Measurements from ENCODE around the gene GNB1.

Gene GNB1

DNA sequence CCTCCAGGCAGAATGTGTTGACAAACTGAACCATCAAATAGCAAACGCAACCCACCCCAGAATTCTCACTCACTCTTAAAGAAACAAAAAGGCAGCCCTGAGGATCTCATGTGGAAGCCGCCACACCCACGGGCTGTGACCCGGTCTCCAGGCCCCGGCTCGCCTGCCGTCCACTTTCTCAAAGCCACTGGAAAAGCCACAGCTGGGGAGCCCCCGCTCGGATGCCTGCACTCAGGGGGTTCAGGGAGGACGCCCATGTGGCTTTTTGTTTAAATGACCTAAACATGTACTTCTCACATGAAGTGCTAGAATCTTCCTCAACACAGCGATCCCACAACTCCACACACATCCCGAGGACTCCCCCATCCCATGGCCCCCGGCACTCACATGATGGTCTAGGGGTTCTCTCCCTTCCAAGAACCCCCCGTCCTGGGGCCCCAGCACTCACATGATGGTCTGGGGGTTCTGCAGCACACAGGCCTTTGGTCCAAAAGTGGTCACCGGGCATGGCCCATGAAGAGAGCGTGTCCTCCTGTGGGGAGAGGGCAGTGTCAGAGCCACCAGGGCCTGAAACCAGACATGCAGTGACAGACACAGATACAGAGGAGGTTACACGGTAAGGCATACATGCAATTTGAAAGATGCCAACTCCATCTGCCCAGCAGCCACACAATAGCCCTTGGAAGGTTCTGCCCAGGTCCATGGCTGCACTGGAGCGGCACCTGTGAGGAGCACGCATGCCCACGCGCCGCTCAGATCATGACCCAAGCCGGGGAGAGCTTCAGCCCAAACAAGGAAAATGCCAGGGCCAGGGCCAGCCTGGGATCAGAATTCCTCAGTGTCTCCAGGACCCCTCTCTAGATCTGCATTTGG lies 129.1 kb downstream of the GNB1 start:
- ChIA-PET POLR2A (no interaction called here), CTCF (no interaction called here)
- DNase-seq (ENCODE audit: extremely low spot score), result no peak
- TF ChIP-seq ARNT (IDR thresholded peaks at IDR 0.05), result no peak
- no peak for TF ChIP-seq FOXA1 (IDR thresholded peaks at IDR 0.05)
- no peak for TF ChIP-seq SP1 (IDR thresholded peaks at IDR 0.05)
- TF ChIP-seq TARDBP (IDR thresholded peaks at IDR 0.05), result no peak
- no peak for TF ChIP-seq SUZ12 (IDR thresholded peaks at IDR 0.05)
- TF ChIP-seq L3MBTL2 (conservative IDR thresholded peaks at IDR 0.05), result no peak
- TF ChIP-seq ELF4 (IDR thresholded peaks at IDR 0.05), result no peak
- TF ChIP-seq HDGF (IDR thresholded peaks at IDR 0.05; ENCODE audit: borderline replicate concordance), result no peak
- no peak for TF ChIP-seq NFRKB (IDR thresholded peaks at IDR 0.05)

DNA sequence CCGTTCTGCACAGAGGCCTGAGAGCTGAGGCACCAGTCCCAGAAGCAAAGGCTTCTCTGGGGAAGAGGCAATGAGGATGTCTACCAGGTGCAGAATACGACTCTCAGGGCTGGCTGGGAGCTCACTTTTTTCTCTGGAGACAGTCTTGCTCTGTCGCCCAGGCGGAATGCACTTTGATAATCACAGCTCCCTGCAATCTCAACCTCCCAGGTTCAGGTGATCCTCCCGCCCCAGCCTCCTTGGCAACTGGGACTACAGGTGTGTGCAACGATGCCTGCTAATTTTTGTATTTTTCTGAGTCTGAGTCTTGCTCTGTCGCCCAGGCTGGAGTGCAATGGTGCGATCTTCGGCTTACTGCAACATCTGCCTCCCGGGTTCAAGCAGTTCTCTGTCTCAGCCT lies 130.2 kb downstream of the GNB1 start:
- TF ChIP-seq FOXA1 (IDR thresholded peaks at IDR 0.05) (no peak), ELF4 (IDR thresholded peaks at IDR 0.05) (no peak)
- POLR2A ChIA-PET, result no interaction called here
- CTCF ChIA-PET, result no interaction called here

GRCh38 chr1:1760345-1760650 lies 130.6 kb downstream of the GNB1 start:
- TF ChIP-seq ARNT (IDR thresholded peaks at IDR 0.05) (no peak), FOXM1 (IDR thresholded peaks at IDR 0.05; ENCODE audit: borderline replicate concordance) (no peak), HDGF (IDR thresholded peaks at IDR 0.05; ENCODE audit: borderline replicate concordance) (no peak), CTBP1 (IDR thresholded peaks at IDR 0.05; ENCODE audit: borderline replicate concordance) (no peak), PKNOX1 (IDR thresholded peaks at IDR 0.05) (no peak), SP1 (IDR thresholded peaks at IDR 0.05) (no peak), SUZ12 (IDR thresholded peaks at IDR 0.05) (no peak), LEF1 (IDR thresholded peaks at IDR 0.05; ENCODE audit: borderline replicate concordance) (no peak), TARDBP (IDR thresholded peaks at IDR 0.05) (no peak), L3MBTL2 (conservative IDR thresholded peaks at IDR 0.05) (no peak), ZNF384 (IDR thresholded peaks at IDR 0.05) (no peak)
- DNase-seq (ENCODE audit: extremely low spot score), result no peak
- ChIA-PET CTCF (no interaction called here), POLR2A (no interaction called here)

More for the DNA sequence above, 130.2 kb downstream of the GNB1 start:
- DNase-seq (ENCODE audit: extremely low spot score), result no peak

GRCh38 chr1:1759456-1760344 lies 131.2 kb downstream of the GNB1 start:
- no peak for DNase-seq (ENCODE audit: extremely low spot score)
- ChIA-PET CTCF (no interaction called here), POLR2A (no interaction called here)
- no peak for TF ChIP-seq L3MBTL2 (conservative IDR thresholded peaks at IDR 0.05)
- no peak for TF ChIP-seq SUZ12 (IDR thresholded peaks at IDR 0.05)
- TF ChIP-seq CTBP1 (IDR thresholded peaks at IDR 0.05; ENCODE audit: borderline replicate concordance), result no peak
- TF ChIP-seq FOXM1 (IDR thresholded peaks at IDR 0.05; ENCODE audit: borderline replicate concordance), result no peak
- TF ChIP-seq ZNF384 (IDR thresholded peaks at IDR 0.05), result no peak
- TF ChIP-seq FOXA1 (IDR thresholded peaks at IDR 0.05), result no peak
- TF ChIP-seq PKNOX1 (IDR thresholded peaks at IDR 0.05), result no peak
- TF ChIP-seq TARDBP (IDR thresholded peaks at IDR 0.05), result no peak
- TF ChIP-seq SP1 (IDR thresholded peaks at IDR 0.05), result no peak
- TF ChIP-seq LEF1 (IDR thresholded peaks at IDR 0.05; ENCODE audit: borderline replicate concordance), result no peak
- no peak for TF ChIP-seq FOXK2 (IDR thresholded peaks at IDR 0.05)
- TF ChIP-seq ARNT (IDR thresholded peaks at IDR 0.05), result no peak
- no peak for TF ChIP-seq HDGF (IDR thresholded peaks at IDR 0.05; ENCODE audit: borderline replicate concordance)

GRCh38 chr1:1758692-1759455 lies 132.0 kb downstream of the GNB1 start:
- TF ChIP-seq TARDBP (IDR thresholded peaks at IDR 0.05), result no peak
- no peak for TF ChIP-seq FOXA1 (IDR thresholded peaks at IDR 0.05)
- TF ChIP-seq ELF4 (IDR thresholded peaks at IDR 0.05), result no peak
- TF ChIP-seq CTBP1 (IDR thresholded peaks at IDR 0.05; ENCODE audit: borderline replicate concordance), result no peak
- no peak for TF ChIP-seq SUZ12 (IDR thresholded peaks at IDR 0.05)
- TF ChIP-seq LEF1 (IDR thresholded peaks at IDR 0.05; ENCODE audit: borderline replicate concordance), result no peak
- no peak for TF ChIP-seq HDGF (IDR thresholded peaks at IDR 0.05; ENCODE audit: borderline replicate concordance)
- TF ChIP-seq NFRKB (IDR thresholded peaks at IDR 0.05), result no peak
- TF ChIP-seq FOXK2 (IDR thresholded peaks at IDR 0.05), result no peak
- no peak for TF ChIP-seq SP1 (IDR thresholded peaks at IDR 0.05)
- TF ChIP-seq ZNF384 (IDR thresholded peaks at IDR 0.05), result no peak
- no peak for TF ChIP-seq FOXM1 (IDR thresholded peaks at IDR 0.05; ENCODE audit: borderline replicate concordance)
- TF ChIP-seq L3MBTL2 (conservative IDR thresholded peaks at IDR 0.05), result no peak
- TF ChIP-seq BHLHE40 (IDR thresholded peaks at IDR 0.05; ENCODE audit: borderline replicate concordance), result no peak
- TF ChIP-seq PKNOX1 (IDR thresholded peaks at IDR 0.05), result no peak
- no peak for TF ChIP-seq ARNT (IDR thresholded peaks at IDR 0.05)
- no peak for DNase-seq (ENCODE audit: extremely low spot score)
- CTCF ChIA-PET, result no interaction called here
- POLR2A ChIA-PET, result no interaction called here
